ENCODE results near the gene MPC1.
"Not testable (repeated sequence)": the region's sequence is repeated elsewhere in the genome, so short reads cannot be mapped to it uniquely, and the experiment has no call there.

The MPC1 gene

GRCh38 chr6:166405386-166405785 is 22.6 kb upstream of the MPC1 start:
- no peak for DNase-seq

GRCh38 chr6:166402582-166403277 is 20.0 kb upstream of the MPC1 start:
- no peak for DNase-seq

DNA sequence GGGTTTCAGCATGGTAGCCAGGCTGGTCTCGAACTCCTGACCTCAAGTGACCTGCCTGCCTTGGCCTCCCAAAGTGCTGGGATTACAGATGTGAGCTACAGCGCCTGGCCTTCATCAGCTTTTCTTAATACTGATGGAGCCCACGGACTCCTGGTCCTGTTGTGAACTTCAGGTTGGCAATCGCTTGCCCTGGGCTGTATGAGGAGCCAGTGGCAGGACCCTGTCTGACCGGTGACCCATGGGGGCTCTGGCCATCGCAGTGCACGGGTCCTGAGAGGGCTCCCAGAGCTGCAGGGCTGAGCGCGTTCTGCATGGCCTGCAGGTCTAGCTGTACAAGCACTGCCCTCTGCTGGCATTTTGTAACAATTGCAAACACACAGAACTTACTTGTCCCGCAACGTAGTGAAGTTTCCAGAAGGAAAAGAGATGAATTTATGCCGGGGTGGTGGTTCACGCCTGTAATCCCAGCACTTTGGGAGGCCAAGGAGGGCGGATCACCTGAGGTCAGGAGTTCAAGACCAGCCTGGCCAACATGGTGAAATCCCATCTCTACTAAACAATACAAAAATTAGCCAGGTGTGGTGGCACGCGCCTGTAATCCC is 18.0 kb upstream of the MPC1 start:
- DNase-seq, result peak; percentile 82

DNA sequence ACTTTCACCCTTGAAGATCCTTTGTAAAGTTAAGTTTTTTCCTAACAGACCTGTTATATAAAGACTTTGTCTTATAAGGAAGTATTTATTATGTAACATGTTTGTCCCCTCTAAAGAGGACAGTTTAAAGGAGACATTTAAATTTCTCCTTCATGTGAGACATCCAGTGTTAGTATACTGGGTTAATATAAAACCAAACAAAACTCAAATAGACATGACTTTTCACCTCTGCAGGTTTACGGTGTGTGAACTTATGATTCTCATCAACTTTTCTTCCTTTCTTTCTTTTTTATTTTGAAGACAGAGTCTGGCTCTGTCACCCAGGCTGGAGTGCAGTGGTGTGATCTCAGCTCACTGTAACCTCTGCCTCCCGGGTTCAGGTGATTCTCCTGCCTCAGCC is 17.4 kb upstream of the MPC1 start:
- DNase-seq, result no peak

GRCh38 chr6:166398348-166398747 is 15.6 kb upstream of the MPC1 start:
- no peak for DNase-seq

DNA sequence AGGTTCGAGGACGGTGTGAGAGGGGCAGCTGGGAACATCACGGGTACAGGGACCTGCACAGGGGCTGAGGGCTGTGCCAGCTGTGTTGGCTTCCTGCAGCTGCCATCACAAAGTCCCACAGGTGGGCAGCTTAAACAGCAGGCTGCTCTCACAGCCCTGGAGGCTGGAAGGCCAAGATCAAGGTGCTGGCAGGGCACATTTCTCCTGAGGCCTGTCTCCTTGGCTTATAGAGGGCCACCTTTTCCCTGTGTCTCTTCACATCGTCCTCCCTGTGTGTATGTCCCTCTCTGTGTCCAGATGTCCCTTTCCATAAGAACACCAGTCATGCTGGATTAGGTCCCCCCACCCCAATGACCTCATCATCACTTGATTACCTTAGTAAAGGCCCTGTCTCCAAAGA is 15.1 kb upstream of the MPC1 start:
- no peak for DNase-seq

DNA sequence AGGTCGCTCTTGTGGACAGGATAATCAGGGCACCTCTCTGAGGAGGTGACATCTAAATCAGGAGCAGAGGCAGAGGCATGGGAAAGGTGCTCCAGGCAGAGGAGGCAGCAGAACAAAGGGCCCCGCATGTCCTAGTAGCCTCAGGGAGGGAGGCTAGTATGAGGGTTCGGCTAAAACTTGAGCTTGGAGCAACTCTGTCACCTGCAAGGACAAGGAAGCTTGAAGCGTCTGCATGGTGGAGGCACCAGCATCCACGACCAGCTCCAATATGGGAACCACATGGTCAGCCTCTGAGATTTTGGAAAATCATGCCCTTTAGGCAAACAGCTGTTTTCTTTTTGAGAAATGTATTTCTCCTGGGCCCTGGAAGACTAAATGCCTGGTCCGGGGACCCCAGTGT is 13.0 kb upstream of the MPC1 start:
- no peak for DNase-seq

- DNase-seq, result no peak
Measured at GRCh38 chr6:166395351-166395750, 12.6 kb upstream of the MPC1 start.

GRCh38 chr6:166394036-166394892 is 11.5 kb upstream of the MPC1 start:
- no peak for DNase-seq

DNA sequence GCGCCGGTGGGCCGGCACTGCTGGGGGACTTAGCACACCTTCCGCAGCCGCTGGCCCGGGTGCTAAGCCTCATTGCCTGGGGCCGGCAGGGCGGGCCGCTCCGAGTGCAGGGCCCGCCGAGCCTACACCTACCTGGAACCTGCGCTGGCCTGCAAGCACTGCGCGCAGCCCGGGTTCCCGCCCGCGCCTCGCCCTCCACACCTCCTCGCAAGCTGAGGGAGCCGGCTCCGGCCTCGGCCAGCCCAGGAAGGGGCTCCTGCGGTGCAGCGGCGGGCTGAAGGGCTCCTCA is 10.7 kb upstream of the MPC1 start:
- no peak for DNase-seq

GRCh38 chr6:166392755-166393534 is 10.2 kb upstream of the MPC1 start:
- DNase-seq, result not testable (repeated sequence)

DNA sequence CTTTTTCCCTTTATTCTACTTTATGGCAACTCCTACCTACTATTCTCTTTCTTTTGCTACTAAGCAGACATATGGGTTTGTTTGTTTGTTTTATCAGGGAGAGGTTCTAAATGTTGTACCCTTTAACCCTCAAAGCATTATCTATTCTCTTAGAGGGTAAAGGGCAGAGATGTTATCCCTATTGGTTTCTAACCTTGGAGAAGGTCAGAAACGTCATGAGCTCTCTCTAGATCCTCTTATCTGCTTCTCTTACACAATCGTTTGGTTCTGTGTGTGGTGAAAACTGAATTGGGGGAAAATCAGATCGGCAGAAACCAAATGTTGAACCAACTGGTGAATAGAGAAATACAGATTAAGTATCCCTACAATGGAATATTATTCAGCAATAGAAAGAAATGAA is 6.4 kb upstream of the MPC1 start:
- no peak for DNase-seq

DNA sequence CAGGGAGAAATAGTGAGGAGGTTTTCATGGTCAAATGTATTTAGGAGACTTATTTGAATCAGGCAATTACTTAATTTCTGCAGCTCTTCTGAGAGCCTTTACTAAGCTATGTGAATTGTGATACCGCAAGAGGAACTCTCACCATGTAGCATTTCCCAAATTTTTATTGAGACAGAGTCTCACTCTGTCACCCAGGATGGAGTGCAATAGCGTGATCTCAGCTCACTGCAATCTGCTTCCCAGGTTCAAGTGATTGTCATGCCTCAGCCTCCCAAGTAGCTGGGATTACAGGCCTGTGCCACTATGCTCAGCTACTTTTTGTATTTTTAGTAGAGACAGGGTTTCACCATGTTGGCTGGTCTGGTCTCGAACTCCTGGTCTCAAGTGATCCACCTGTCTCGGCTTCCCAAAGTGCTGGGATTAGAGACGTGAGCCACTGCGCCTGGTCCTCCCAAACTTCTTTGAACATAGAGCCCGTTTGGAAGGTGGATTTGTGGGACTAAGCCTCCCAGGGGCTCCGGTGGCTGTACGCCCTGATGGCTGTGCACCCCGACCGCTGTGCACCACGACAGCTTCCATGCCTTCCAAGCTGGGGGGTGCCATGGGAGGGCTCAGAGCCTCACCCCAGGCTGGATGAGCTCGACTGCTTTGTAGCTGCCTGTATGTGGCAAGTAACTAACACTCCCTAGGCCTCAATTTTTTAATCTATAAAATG is 5.7 kb upstream of the MPC1 start:
- no peak for DNase-seq

DNA sequence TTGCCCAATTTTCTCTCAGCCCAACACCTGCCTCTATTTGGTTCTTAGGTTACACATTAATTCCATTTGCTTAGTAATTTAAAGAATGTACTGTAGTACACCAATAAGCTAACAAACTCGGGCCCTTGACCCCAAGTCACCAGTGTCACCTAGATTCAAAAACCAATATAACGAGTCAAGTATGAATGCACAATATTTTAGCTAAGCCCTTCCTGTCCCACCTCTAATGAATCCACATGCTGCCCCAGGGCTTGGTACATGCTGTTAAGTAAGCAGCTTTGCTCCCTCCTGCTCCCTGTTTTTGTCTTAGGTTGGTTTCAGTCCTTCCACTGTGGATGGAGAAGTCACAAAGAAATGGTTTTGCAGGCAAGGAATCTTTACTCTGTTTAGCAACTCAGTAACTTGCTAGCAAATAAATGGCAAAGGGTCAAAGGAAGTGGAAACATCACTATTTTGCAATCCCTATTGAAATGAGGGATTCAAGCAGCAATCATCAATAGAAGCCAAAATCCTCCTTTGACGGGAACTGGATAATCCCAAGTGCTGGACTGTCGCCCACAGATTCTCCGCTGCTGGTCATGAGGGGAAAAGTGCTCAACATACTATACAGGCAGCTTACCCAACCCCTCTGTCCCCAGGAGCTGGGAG is 5.0 kb upstream of the MPC1 start:
- DNase-seq, result no peak

DNA sequence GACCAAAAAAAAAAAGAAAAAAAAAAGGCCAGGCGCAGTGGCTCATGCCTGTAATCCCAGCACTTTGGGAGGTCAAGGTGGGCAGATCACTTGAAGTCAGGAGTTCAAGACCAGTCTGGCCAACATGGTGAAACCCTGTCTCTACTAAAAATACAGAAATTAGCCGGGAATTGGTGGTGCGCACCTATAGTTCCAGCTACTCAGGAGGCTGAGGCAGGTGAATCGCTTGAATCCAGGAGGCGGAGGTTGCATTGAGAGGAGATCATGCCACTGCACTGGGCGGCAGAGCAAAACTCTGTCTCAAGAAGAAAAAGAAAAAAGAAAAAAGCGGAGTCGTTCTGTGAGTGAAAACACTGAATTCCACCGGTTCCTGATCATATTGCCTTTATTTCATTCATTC is 4.4 kb upstream of the MPC1 start:
- not testable (repeated sequence) for DNase-seq

- no peak for DNase-seq
Measured at GRCh38 chr6:166386111-166386510, 3.4 kb upstream of the MPC1 start.

DNA sequence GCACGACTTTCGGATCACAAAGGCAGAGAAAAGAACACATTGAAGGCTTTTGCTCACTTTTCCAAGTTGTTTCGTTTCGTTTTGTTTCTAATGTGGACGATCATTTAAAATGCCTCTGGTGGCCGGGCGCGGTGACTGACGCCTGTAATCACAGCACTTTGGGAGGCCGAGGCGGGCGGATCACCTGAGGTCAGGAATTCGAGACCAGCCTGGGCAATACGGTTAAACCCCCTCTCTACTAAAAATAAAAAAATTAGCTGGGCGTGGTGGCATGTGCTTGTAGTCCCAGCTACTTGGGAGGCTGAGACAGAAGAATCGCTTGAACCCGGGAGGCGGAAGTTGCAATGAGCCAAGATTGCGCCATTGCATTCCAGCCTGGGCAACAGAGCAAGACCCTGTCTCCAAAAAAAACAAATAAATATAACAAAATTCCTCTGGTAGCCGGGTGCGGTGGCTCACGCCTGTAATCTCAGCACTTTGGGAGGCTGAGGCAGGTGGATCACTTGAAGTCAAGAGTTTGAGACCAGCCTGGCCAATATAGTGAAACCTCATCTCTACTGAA is 1.1 kb upstream of the MPC1 start:
- DNase-seq, result not testable (repeated sequence)

DNA sequence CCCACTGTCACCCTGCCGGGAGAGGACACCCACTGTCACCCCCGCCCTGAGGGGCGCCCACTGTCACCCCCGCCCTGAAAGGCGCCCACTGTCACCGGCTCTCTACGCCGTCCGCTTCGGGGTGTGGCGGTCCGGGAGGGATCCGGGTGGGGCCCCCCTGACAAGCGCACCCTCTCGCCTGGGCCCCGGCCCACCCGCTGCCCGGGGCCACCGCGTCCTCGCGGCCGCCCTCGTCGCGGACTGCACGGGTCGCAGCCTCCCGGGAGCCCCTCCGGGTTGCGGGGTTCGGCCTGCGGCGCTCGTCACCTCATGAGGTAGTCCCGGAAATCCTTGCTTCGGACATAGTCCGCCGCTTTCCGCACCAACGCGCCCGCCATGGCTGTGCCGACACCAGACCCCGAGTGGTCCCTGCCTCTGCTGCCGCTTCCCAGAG is 224 bp downstream of the MPC1 start:
- DNase-seq, result no peak

DNA sequence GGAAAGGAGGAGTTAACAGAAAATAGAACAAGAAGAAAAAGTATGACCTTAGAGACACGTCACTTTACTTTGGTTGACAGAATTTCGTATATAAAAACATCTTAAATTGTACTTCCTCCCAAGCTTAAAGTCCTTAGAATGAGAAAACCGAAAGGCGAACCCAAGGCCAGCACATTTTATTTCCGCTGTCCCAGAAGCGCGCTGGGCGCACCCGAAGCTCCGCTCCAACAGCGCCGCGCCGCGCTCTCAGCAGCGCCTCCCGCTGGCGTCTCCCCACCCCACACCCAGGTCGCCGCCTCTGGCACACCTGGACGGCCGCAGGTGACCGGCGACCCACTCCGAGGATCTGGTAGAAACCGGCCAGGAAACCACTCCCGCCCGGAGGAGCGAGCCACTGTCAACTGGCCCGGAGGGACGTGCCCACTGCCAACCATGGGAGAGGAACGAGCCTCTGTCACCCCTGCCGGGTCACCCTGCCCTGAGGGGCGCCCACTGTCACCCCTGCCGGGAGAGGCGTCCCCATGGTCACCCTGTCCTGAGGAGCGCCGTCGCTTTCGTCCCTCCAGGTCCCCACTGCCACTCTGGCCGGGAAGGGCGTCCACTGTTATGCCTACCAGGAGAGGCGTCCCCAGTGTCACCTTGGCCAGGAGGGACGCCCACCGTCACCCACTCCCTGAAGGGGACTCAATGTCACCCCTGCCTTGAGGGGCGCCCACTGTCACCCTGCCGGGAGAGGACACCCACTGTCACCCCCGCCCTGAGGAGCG is 824 bp downstream of the MPC1 start:
- DNase-seq, result peak; percentile 65

GRCh38 chr6:166381381-166381732 is 1.4 kb downstream of the MPC1 start:
- no peak for DNase-seq

- no peak for DNase-seq
Measured at GRCh38 chr6:166379800-166380199, 2.9 kb downstream of the MPC1 start.

All from eye (tissue), 1 donor.